Muscle of leg (tissue), 11 donors: ENCODE data around the gene KMT2E. TPM values are rescaled to one million over a fixed set of nuclear protein-coding genes. Genes with fewer than 3 reads are reported as not detected.
"Not testable (repeated sequence)": the region's sequence is repeated elsewhere in the genome, so short reads cannot be mapped to it uniquely, and the experiment has no call there.

ENCODE experiments used
- DNase-seq: peaks from one replicate; pipeline ENCODE4 v3.0.0; 2013
- H3K27ac ChIP-seq: one replicate; pipeline ENCODE4 v1.5.1; 2013; ENCODE audit warnings: mild to moderate bottlenecking, low read length, control low read depth
- H3K27me3 ChIP-seq: one replicate; pipeline ENCODE4 v1.6.1; 2013; ENCODE audit warnings: low read length; ENCODE audit not compliant: control insufficient read depth, insufficient read depth
- H3K36me3 ChIP-seq: one replicate; pipeline ENCODE4 v1.6.1; 2013; ENCODE audit warnings: low read length; ENCODE audit not compliant: control insufficient read depth, insufficient read depth
- H3K4me1 ChIP-seq: one replicate; pipeline ENCODE4 v1.6.1; 2013; ENCODE audit warnings: low read length; ENCODE audit not compliant: control insufficient read depth, insufficient read depth
- H3K4me3 ChIP-seq: one replicate; pipeline ENCODE4 v1.5.1; 2013; ENCODE audit warnings: low read length, control low read depth
- H3K9me3 ChIP-seq: replicated peaks from 2 replicates; pipeline ENCODE4 v1.6.1; 2013; ENCODE audit warnings: low read depth, low read length; ENCODE audit not compliant: control insufficient read depth
- WGBS: methylation state at CpG from one replicate; pipeline ENCODE4 v1.1.5; 2013; ENCODE audit warnings: missing lambda C conversion rate; ENCODE audit not compliant: insufficient coverage; 5-methylcytosine and 5-hydroxymethylcytosine counted together
- polyA plus RNA-seq, 8 donors: library from polyadenylated mRNA; unstranded; fragments of 120-200 nt; gene quantifications; one replicate each; pipeline versions ENCODE4 v1.2.1 to v1.2.3, GENCODE V29; 2013; ENCODE audit warnings: inconsistent platforms in 1 of 8, low replicate concordance in 1 of 8; ENCODE audit not compliant: insufficient read length in 8 of 8, insufficient read depth in 1 of 8
- total RNA-seq: library from RNA; stranded (reverse); fragments of 120-200 nt; gene quantifications from one replicate; pipeline ENCODE4 v1.2.4, GENCODE V29; 2013

The KMT2E gene
- total and polyA plus RNA-seq, 9 donors = 28.5 to 55.5 (median 36.1) TPM

DNA sequence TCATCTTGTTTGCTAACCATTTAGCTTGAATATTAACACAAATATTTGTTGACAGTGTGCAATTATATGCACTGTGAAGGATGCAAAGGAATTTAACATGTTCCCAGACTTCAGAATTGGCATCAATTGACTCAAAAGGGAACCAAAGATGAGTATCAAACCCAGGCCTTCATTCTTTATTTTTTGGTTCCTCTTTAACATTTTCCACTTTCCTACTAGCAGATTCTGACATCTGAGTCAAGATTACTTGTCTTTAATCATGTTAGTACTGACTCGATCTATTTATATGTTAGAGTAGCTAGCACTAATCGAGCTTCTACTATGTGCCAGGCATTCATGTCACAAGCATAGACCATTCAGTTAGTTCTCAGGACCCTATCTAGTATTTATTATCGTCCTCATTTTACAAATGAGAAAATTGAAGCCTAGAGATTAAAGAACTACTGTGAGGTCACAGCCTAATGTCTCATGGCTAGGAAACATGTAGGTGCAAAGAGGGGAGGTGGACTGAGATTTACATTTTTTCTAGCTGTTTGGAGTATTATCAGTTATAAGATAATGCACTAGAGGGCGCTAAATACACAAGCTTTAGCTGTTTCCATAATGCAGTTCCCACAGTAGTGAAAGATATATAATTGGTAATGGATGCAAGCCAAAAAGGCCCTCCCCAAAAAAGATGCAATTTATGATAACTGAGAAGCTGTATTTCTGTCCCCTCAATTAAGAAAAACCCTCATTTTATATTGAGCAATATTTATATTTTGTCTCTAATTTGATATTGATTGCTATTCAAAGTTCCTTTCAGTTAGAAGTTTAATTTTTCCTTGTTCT is 32.9 kb upstream of the KMT2E start:
- peaks cover 3% of the 10 kb centered on the region for H3K36me3 ChIP-seq
- no peak overlapping the region for H3K27ac ChIP-seq

DNA sequence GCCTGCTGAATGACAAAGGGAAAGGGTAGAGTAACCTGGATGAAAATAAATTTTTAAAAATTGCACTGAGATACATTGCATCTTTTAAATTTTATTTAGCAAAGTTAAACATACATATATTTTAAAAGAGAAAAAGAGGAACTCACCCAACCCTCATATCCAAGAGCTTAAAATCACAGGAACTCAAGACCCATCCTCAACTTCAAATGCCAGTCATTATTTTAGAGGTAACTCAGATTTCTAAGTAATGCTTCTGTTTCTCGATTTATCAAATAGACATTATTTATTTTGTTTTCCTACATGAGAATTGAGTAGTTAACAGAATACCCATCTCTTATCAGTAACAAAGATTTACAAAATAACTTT is 32.4 kb upstream of the KMT2E start:
- H3K4me1 ChIP-seq = peaks cover 30% of the 10 kb centered on the region
- no CpG with 5 or more reads among the region's 1 CpG for WGBS

More for the DNA sequence above, 32.9 kb upstream of the KMT2E start:
- H3K9me3 ChIP-seq = no peaks in the 10 kb centered on the region
- peaks cover 30% of the 10 kb centered on the region for H3K4me1 ChIP-seq
- DNase-seq = peak; percentile 76
- no peaks in the 10 kb centered on the region for H3K27me3 ChIP-seq
- no peak overlapping the region for H3K4me3 ChIP-seq
- no CpG with 5 or more reads among the region's 4 CpGs for WGBS

DNA sequence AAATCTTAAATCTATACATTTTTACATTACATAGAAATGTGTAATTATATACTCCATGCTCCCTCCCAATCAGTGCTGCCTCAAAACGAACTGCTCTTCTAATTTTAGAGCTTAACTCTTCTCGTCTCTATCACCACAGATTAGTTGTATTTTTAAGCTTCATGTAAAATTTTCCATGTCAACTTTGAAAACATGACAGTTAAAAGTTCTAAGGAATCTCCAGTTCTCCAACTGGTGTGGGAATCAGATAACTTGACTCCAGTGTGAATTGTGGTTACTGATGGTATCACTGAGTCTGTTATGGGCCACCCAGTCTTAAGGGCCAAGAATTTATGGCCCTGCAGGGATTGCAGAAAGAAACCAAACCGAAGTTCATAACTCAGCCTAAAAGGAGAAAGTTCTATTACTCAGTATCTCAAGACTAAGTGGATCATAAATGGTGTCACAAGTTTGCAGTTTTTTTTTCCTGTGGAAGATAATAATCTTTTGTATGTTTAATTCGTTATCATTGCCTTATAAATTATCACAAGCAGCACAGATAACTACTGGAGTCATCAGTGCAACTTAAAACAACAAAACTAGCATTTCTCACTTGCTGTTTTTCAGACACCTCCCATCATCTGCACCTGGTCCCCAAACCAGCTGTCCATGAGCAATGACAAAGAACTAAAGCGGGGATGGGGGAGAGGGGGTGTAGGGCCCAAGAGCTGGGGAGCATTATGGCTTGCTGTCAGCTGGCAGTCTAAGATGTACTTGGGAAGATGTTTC is 31.5 kb upstream of the KMT2E start:
- Histone ChIP-seq H3K9me3 (no peaks in the 10 kb centered on the region), H3K4me1 (peaks cover 30% of the 10 kb centered on the region), H3K36me3 (peaks cover 3% of the 10 kb centered on the region), H3K4me3 (peak overlapping the region; percentile 54), H3K27ac (peak overlapping the region; percentile 96), H3K27me3 (no peaks in the 10 kb centered on the region)
- WGBS = no CpG with 5 or more reads among the region's 5 CpGs
- peak; percentile 56 for DNase-seq

More for the DNA sequence above, 32.4 kb upstream of the KMT2E start:
- Histone ChIP-seq H3K36me3 (peaks cover 3% of the 10 kb centered on the region), H3K27ac (no peak overlapping the region), H3K27me3 (no peaks in the 10 kb centered on the region), H3K4me3 (no peak overlapping the region), H3K9me3 (no peaks in the 10 kb centered on the region)
- DNase-seq = no peak

DNA sequence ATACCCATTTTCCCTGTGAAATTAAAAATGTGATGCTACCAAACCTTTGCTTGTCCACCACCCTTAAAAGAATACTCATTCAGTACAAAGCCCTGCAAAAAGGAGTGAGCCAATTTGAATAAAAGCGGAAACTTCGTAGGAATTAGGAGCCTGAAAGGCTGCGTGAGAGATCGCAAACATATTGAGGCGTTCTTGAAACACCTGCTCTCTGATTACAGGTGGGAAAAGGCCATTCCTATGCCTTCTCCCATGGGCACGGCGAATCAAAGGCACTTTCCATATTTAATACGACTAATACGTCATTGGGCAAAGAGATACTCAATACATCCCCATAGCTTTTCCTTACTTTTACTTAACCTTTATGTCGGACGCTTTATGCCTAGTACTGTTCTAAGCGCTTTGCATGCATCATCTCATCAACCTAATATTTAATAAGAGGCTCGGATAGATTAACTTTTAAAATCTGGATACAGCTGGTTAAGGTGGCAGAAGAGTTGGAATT is 30.9 kb upstream of the KMT2E start:
- Histone ChIP-seq H3K27ac (peak overlapping the region; percentile 96), H3K36me3 (peaks cover 3% of the 10 kb centered on the region), H3K4me1 (peaks cover 24% of the 10 kb centered on the region), H3K27me3 (no peaks in the 10 kb centered on the region), H3K4me3 (peak overlapping the region; percentile 54), H3K9me3 (no peaks in the 10 kb centered on the region)
- 26% methylated on average over 9 of the region's 13 CpGs for WGBS
- DNase-seq = peak; percentile 60

DNA sequence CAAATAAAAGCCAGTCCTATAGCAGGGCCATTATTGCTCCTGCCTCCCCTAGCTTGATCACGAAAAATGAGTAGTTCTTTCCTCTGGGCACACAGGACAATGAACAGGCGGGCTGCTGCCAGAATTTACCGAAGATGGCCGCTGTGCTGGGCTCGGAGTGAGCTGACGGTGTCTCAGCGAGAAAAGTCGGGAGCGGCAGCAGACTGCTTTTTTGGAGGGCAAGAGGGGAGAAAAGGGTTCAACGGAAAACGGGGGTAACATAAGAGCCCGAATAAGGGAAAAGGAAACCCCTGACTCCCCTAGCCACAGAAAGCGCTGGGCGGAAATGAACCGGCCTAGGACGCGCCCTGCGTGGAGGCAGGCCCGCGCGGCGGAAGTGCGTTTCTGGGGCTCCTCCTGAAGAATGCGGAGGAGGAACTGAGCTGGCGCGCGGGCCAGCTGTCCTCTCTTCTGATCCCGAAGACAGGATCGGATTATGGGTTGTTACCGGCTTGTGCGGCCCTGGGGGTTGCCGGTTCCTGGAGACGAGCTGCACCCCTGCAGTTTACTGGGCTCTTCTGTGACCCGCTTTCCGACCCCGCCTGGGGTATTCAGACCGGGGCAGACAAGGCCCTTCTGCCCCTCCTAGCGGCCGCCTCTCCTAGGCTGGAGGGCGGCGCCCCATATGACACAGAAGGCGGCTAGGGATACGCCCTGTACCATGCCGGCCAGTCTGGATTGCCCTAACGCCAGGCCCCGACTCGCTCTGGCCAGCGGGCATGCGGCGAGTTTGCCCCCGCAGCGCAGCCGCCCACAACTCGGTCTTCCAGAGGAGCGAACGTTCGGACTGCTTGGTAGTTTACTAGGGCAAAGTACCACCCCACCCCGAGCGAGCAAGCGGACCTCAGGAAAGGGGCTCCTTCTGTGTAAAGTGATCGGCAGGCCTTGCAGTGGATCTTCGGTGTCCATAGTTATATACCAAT is 30.1 kb upstream of the KMT2E start:
- DNase-seq = peak; percentile 96
- H3K9me3 ChIP-seq = no peaks in the 10 kb centered on the region
- no peaks in the 10 kb centered on the region for H3K27me3 ChIP-seq
- peaks cover 3% of the 10 kb centered on the region for H3K36me3 ChIP-seq
- peak overlapping the region; percentile 96 for H3K27ac ChIP-seq
- under 1% methylated on average over 57 of the region's 62 CpGs for WGBS
- peaks cover 24% of the 10 kb centered on the region for H3K4me1 ChIP-seq
- peak overlapping the region; percentile 54 for H3K4me3 ChIP-seq

DNA sequence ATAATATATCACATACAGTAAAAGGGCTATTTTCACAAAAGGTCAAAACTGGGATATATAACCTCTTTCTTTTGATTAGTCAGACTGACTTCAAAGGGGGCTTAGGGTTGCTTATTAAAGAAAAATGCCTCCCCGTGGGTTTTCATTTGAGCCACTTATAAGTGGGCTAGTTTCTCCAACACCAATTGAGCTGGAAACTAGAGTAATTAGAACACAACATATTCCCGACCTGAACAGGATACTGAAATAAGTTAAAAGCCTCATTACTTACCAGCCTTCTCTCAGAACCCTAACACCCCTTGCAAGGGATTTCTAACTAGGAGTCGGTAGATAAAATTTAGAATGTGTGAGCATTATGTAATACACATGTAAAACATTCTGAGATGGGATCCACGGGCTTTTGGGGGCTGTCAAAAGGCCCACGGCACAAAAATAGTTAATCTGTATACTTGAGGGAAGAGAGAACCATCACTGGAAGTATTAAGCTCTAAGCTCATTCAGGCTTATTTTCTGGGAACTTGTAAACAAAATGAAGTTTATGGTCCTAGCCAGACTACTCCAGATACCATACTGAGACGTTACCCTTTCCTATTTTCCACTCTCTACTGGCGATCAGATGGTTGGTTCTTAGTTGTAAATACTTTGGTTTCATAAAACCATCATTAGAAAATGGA is 29.3 kb upstream of the KMT2E start:
- H3K27me3 ChIP-seq = no peaks in the 10 kb centered on the region
- peaks cover 3% of the 10 kb centered on the region for H3K36me3 ChIP-seq
- WGBS = 20% methylated on average over 1 of the region's 7 CpGs
- H3K9me3 ChIP-seq = no peaks in the 10 kb centered on the region
- peak overlapping the region; percentile 54 for H3K4me3 ChIP-seq
- H3K27ac ChIP-seq = peak overlapping the region; percentile 96
- DNase-seq = no peak
- peaks cover 17% of the 10 kb centered on the region for H3K4me1 ChIP-seq

DNA sequence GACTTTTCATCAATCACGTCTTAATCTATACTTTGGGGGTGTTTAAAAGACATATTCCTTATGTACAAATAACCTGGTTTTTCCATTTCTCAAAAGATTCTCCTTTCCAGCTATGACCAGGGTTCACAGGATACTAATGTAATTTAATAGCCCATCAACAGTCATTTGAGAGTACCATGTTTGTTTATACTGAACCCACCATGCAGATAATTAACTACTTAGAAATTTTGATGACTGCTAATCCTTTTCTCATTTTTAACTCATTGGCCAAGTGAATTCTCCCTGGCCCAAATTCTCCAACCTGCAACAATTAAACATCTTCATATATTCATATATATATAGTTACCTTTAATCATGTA is 28.8 kb upstream of the KMT2E start:
- H3K36me3 ChIP-seq = peaks cover under 1% of the 10 kb centered on the region
- DNase-seq = no peak
- H3K27me3 ChIP-seq = no peaks in the 10 kb centered on the region
- no CpG with 5 or more reads among the region's 1 CpG for WGBS
- no peaks in the 10 kb centered on the region for H3K9me3 ChIP-seq
- no peak overlapping the region for H3K4me3 ChIP-seq
- H3K27ac ChIP-seq = peak overlapping the region; percentile 96
- peaks cover 17% of the 10 kb centered on the region for H3K4me1 ChIP-seq

DNA sequence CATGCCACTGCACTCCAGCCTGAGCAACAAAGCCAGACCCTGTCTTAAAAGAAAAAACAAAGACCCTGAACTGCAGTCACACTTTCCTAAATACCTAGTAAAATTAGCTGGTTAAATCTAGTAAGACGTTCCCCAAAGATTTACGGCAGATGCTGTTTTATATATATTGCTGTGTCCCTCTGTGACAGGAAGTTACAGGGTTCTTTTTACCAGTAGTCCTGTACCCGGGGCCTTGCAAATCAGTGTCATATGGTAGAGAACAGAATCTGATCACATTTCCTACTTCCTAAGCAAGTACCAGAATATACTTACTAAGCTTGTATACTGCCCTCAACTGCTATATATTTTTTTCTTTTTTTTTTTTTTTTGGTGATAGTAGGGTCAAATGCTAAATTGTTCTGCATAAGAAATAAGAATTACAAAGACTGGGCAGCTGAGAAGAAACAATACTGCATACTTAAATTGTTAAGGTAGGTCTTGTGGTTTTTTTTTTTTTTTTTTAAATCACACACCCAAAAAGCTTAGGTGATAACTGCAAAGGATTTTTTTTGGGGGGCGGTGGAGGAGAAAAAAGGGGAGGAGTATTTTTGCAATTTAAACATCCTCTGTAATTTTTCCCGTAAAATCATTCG is 27.3 kb upstream of the KMT2E start:
- no peak overlapping the region for H3K27ac ChIP-seq

DNA sequence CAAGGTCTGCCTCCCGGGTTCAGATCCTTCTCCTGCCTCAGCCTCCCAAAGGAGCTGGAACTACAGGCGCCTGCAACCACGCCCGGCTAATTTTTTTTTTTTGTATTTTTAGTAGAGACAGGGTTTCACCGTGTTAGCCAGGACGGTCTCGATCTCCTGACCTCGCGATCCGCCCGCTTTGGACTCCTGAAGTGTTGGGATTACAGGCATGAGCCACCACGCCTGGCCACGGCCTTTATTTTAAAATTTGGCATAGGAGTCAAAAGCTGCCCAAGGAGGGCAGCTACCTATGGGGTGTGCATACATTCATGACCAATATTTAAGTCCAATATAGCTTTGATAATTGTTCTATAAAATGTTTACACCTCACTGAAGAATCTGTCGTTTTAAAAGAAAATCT is 26.6 kb upstream of the KMT2E start:
- H3K27ac ChIP-seq, H3K9me3 ChIP-seq, H3K4me3 ChIP-seq, H3K36me3 ChIP-seq, H3K27me3 ChIP-seq, DNase-seq: not testable (repeated sequence)
- WGBS = 85% methylated on average over 7 of the region's 14 CpGs
- H3K4me1 ChIP-seq = peaks cover 15% of the 10 kb centered on the region

More for the DNA sequence above, 27.3 kb upstream of the KMT2E start:
- no peaks in the 10 kb centered on the region for H3K27me3 ChIP-seq
- peaks cover 8% of the 10 kb centered on the region for H3K36me3 ChIP-seq
- H3K4me1 ChIP-seq = peaks cover 17% of the 10 kb centered on the region
- WGBS = no CpG with 5 or more reads among the region's 6 CpGs
- no peak for DNase-seq
- no peaks in the 10 kb centered on the region for H3K9me3 ChIP-seq
- no peak overlapping the region for H3K4me3 ChIP-seq
